DOHH2 (cell line): ENCODE data around the gene ADGRG4.

Experiments
- H3F3A ChIP-seq: fragments of 200-600 bp; sonication (generic), shearing (Covaris generic); 2 replicates; pipeline ENCODE4 v1.6.0; 2016; ENCODE audit warnings: antibody characterized with exemption, mild to moderate bottlenecking; ENCODE audit not compliant: control insufficient read depth, insufficient read depth
- H3K27ac ChIP-seq: fragments of 200-600 bp; sonication (generic); 2 replicates; pipeline ENCODE4 v1.5.1; 2014; ENCODE audit warnings: low read depth, mild to moderate bottlenecking, low read length, moderate library complexity
- H3K27me3 ChIP-seq: fragments of 200-600 bp; sonication (generic); 2 replicates; pipeline ENCODE4 v1.6.1; 2014; ENCODE audit warnings: mild to moderate bottlenecking, low read length, mixed read lengths; ENCODE audit not compliant: control insufficient read depth
- H3K36me3 ChIP-seq: fragments of 200-600 bp; sonication (generic); 2 replicates; pipeline ENCODE4 v1.6.1; 2014; ENCODE audit warnings: mild to moderate bottlenecking, low read length, moderate library complexity, mixed read lengths; ENCODE audit not compliant: control insufficient read depth
- H3K4me1 ChIP-seq: fragments of 200-600 bp; sonication (generic); 2 replicates; pipeline ENCODE4 v1.6.1; 2014; ENCODE audit warnings: mild to moderate bottlenecking, low read length, mixed read lengths; ENCODE audit not compliant: control insufficient read depth
- H3K4me2 ChIP-seq: fragments of 200-600 bp; sonication (generic); 2 replicates; pipeline ENCODE4 v1.6.0; 2014; ENCODE audit warnings: mild to moderate bottlenecking, low read length, moderate library complexity
- H3K4me3 ChIP-seq: fragments of 200-600 bp; sonication (generic); 2 replicates; pipeline ENCODE4 v1.5.1; 2014; ENCODE audit warnings: mild to moderate bottlenecking, low read length, mixed read lengths
- H3K79me2 ChIP-seq: fragments of 200-600 bp; sonication (generic); 2 replicates; pipeline ENCODE4 v1.6.1; 2014; ENCODE audit warnings: mild to moderate bottlenecking, low read length, mixed read lengths; ENCODE audit not compliant: control insufficient read depth
- H3K9me2 ChIP-seq: fragments of 200-600 bp; sonication (generic); replicated peaks from 2 replicates; pipeline ENCODE4 v1.6.1; 2014; ENCODE audit warnings: mild to moderate bottlenecking, low read length, mixed read lengths; ENCODE audit not compliant: control insufficient read depth
- H3K9me3 ChIP-seq: fragments of 200-600 bp; sonication (generic); 2 replicates; pipeline ENCODE4 v1.6.1; 2014; ENCODE audit warnings: antibody characterized with exemption, low read length, mixed read lengths; ENCODE audit not compliant: control insufficient read depth, insufficient read depth
- H4K20me1 ChIP-seq: fragments of 200-600 bp; sonication (generic); 2 replicates; pipeline ENCODE4 v1.6.0; 2014; ENCODE audit warnings: low read depth, mild to moderate bottlenecking, antibody characterized with exemption, low read length, moderate library complexity; ENCODE audit not compliant: control insufficient read depth, insufficient read depth
- CTCF ChIP-seq: fragments of 200-600 bp; sonication (generic); IDR thresholded peaks from one replicate; pipeline ENCODE4 v1.5.1; 2014; ENCODE audit warnings: antibody characterized with exemption, mild to moderate bottlenecking, low read depth, low read length; ENCODE audit not compliant: poor library complexity, severe bottlenecking
- EZH2phosphoT487 ChIP-seq: fragments of 200-600 bp; sonication (generic); IDR thresholded peaks from 2 replicates; pipeline ENCODE4 v1.6.1; 2017; ENCODE audit warnings: borderline replicate concordance, mild to moderate bottlenecking, antibody characterized with exemption, low read length, moderate library complexity, mixed read lengths

The ADGRG4 gene

DNA sequence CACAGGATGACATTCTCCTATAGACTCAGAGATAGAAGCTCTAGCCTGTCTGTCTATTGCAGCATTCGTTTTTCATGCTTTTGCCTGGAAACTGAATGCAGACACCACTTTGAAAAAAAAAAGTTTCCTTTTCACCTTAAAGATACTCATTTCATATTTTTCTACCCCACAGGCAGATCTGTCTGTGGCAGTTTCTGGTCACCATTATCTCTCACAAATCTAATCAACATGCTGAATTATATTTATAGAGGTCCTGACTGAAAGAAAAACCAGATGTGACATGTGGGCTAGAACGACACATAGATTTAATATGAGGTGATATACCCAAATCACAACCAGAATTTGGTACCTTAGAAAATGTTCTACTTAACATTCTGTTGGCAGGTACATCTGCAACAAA lies 28.2 kb downstream of the ADGRG4 start:
- no peak overlapping the region for H3K4me3 ChIP-seq
- no peak overlapping the region for H3K4me2 ChIP-seq
- no peak overlapping the region for H3K27ac ChIP-seq
- no peaks in the 10 kb centered on the region for H3K27me3 ChIP-seq
- no peaks in the 10 kb centered on the region for H3K79me2 ChIP-seq
- no peaks in the 10 kb centered on the region for H3K4me1 ChIP-seq
- no peaks in the 10 kb centered on the region for H3K36me3 ChIP-seq
- no peaks in the 10 kb centered on the region for H3K9me2 ChIP-seq
- TF ChIP-seq CTCF (no peak), EZH2phosphoT487 (no peak)
- H4K20me1 ChIP-seq, result no peaks in the 10 kb centered on the region
- no peaks in the 10 kb centered on the region for H3K9me3 ChIP-seq
- H3F3A ChIP-seq, result no peaks in the 10 kb centered on the region

- H4K20me1 ChIP-seq, result no peaks in the 10 kb centered on the region
- H3K36me3 ChIP-seq, result no peaks in the 10 kb centered on the region
- H3K9me2 ChIP-seq, result no peaks in the 10 kb centered on the region
- H3F3A ChIP-seq, result no peaks in the 10 kb centered on the region
- TF ChIP-seq CTCF (peak; percentile 34), EZH2phosphoT487 (no peak)
- H3K9me3 ChIP-seq, result no peaks in the 10 kb centered on the region
- no peaks in the 10 kb centered on the region for H3K79me2 ChIP-seq
- peaks cover 3% of the 10 kb centered on the region; the same call in 1 of the 2 replicates for H3K27me3 ChIP-seq
- no peak overlapping the region for H3K27ac ChIP-seq
- no peak overlapping the region for H3K4me2 ChIP-seq
- no peak overlapping the region for H3K4me3 ChIP-seq
- H3K4me1 ChIP-seq, result no peaks in the 10 kb centered on the region
Measured at GRCh38 chrX:136336623-136337022, 35.9 kb downstream of the ADGRG4 start.

- no peak overlapping the region for H3K4me3 ChIP-seq
- peaks cover 3% of the 10 kb centered on the region; the same call in 1 of the 2 replicates for H3K27me3 ChIP-seq
- no peaks in the 10 kb centered on the region for H3K9me3 ChIP-seq
- H3K36me3 ChIP-seq, result no peaks in the 10 kb centered on the region
- no peak for TF ChIP-seq CTCF
- TF ChIP-seq EZH2phosphoT487, result no peak
- no peak overlapping the region for H3K27ac ChIP-seq
- H3K4me2 ChIP-seq, result no peak overlapping the region
- H3K79me2 ChIP-seq, result no peaks in the 10 kb centered on the region
- no peaks in the 10 kb centered on the region for H3F3A ChIP-seq
- no peaks in the 10 kb centered on the region for H3K4me1 ChIP-seq
- H3K9me2 ChIP-seq, result no peaks in the 10 kb centered on the region
- H4K20me1 ChIP-seq, result no peaks in the 10 kb centered on the region
Measured at GRCh38 chrX:136339702-136340101, 38.9 kb downstream of the ADGRG4 start.
